Endodermal cell (in vitro differentiated cells): ENCODE data around the gene RNASE1. TPM values are rescaled to one million over a fixed set of nuclear protein-coding genes. Genes with fewer than 3 reads are reported as not detected.

Experiments used
- DNase-seq: peaks from one replicate; pipeline ENCODE4 v3.0.0-alpha.2; 2017
- H3K27ac ChIP-seq: 2 replicates; pipeline ENCODE4 v1.5.1; 2013; ENCODE audit warnings: mild to moderate bottlenecking, low read depth, low read length, moderate library complexity
- H3K27me3 ChIP-seq: 2 replicates; pipeline ENCODE4 v1.6.1; 2013; ENCODE audit warnings: mild to moderate bottlenecking, low read length, moderate library complexity; ENCODE audit not compliant: insufficient read depth, control insufficient read depth, poor library complexity, severe bottlenecking
- H3K36me3 ChIP-seq: 2 replicates; pipeline ENCODE4 v1.7.0; 2013; ENCODE audit warnings: mild to moderate bottlenecking, low read length, moderate library complexity; ENCODE audit not compliant: control insufficient read depth, insufficient read depth
- H3K4me1 ChIP-seq: one replicate; pipeline ENCODE4 v1.7.0; 2013; ENCODE audit warnings: low read length; ENCODE audit not compliant: control insufficient read depth, insufficient read depth
- H3K4me3 ChIP-seq: 2 replicates; pipeline ENCODE4 v1.5.1; 2013; ENCODE audit warnings: mild to moderate bottlenecking, low read length, moderate library complexity
- H3K9ac ChIP-seq: 2 replicates; pipeline ENCODE4 v1.6.1; 2013; ENCODE audit warnings: mild to moderate bottlenecking, low read length, moderate library complexity; ENCODE audit not compliant: poor library complexity, severe bottlenecking; ENCODE audit errors: extremely low read depth
- H3K9me3 ChIP-seq: 2 replicates; pipeline ENCODE4 v1.6.1; 2013; ENCODE audit warnings: mild to moderate bottlenecking, low read length, moderate library complexity; ENCODE audit not compliant: control insufficient read depth
- H3K27ac Mint-ChIP-seq: 2 replicates; pipeline ENCODE4 v1.8.0; 2020; ENCODE audit warnings: mixed read lengths
- H3K27me3 Mint-ChIP-seq: 2 replicates; pipeline ENCODE4 v1.8.0; 2021; ENCODE audit warnings: mild to moderate bottlenecking, mixed read lengths; ENCODE audit not compliant: insufficient read depth
- H3K36me3 Mint-ChIP-seq: 2 replicates; pipeline ENCODE4 v1.8.0; 2020; ENCODE audit warnings: low read depth, mixed read lengths
- H3K4me1 Mint-ChIP-seq: 2 replicates; pipeline ENCODE4 v1.8.0; 2020; ENCODE audit warnings: mixed read lengths
- H3K4me3 Mint-ChIP-seq: 2 replicates; pipeline ENCODE4 v1.8.0; 2020; ENCODE audit warnings: mild to moderate bottlenecking, moderate library complexity, mixed read lengths
- H3K9me3 Mint-ChIP-seq: 2 replicates; pipeline ENCODE4 v1.8.0; 2020; ENCODE audit warnings: mild to moderate bottlenecking, mixed read lengths
- CTCF ChIP-seq: fragments of 200-600 bp; sonication (generic); conservative IDR thresholded peaks from 2 replicates; pipeline ENCODE4 v1.5.0; 2021; ENCODE audit warnings: antibody characterized with exemption, mild to moderate bottlenecking
- WGBS, 2 experiments: methylation state at CpG; one replicate each; pipeline versions ENCODE4 v1.1.5 to v1.1.7; 2013; ENCODE audit warnings: missing lambda C conversion rate in 2 of 2, mixed read lengths in 1 of 2; ENCODE audit not compliant: insufficient coverage in 1 of 2, insufficient read length in 1 of 2; 5-methylcytosine and 5-hydroxymethylcytosine counted together
- total RNA-seq, 2 donors: library from RNA; stranded (reverse); fragmentation: NEBNext Ultra II Directional in 1 of 2; extraction: Animal tissue kit (Norgen Biotek cat#: 25700) in 1 of 2; gene quantifications; 2 replicates in 1 of 2; 3 replicates in 1 of 2; pipeline ENCODE4 v1.2.1, GENCODE V29; 2021

Gene RNASE1
- total RNA-seq, 2 donors from 2014 or later, result 9.9 to 10.7 TPM

- Mint-ChIP-seq H3K9me3 (no peaks in the 10 kb centered on the region), H3K4me1 (peaks cover 56% of the 10 kb centered on the region), H3K27ac (peak overlapping the region; percentile 62), H3K36me3 (no peaks in the 10 kb centered on the region), H3K27me3 (no peaks in the 10 kb centered on the region), H3K4me3 (peak overlapping the region; percentile 6)
- Histone ChIP-seq H3K4me1 (peaks cover 18% of the 10 kb centered on the region), H3K36me3 (no peaks in the 10 kb centered on the region), H3K9me3 (no peaks in the 10 kb centered on the region), H3K27me3 (no peaks in the 10 kb centered on the region), H3K9ac (no peak overlapping the region), H3K27ac (no peak overlapping the region), H3K4me3 (no peak overlapping the region)
- no peak for TF ChIP-seq CTCF
- WGBS, 2 experiments, result 85 to 91% methylated on average over 11 to 13 of the region's 13 CpGs
- no peak for DNase-seq
Measured at GRCh38 chr14:20790464-20791116, 12.1 kb downstream of the RNASE1 start.

- no peak overlapping the region for H3K27ac Mint-ChIP-seq
- DNase-seq, result no peak
- no peak for TF ChIP-seq CTCF
Measured at GRCh38 chr14:20789230-20789813, 13.3 kb downstream of the RNASE1 start.

DNA sequence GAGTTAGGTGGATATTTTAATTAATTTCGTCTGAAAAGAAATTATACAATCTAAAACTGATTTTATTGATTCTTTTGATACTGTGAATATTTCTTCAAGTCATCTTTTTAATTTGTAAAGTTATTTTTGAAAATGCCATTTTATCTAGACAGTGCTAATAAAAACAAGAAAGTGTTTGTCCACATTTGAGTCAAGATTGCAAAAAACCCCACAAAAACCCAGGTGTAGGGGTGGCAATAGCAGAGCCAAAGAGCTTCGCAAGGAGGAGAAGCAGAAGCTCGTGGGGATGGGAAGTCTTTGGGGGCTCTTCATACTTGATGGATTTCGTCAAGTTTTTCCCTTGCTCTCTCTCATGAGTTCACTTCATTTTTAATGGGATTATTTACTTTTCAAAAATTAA is 15.6 kb downstream of the RNASE1 start:
- Histone ChIP-seq H3K27ac (no peak overlapping the region), H3K4me1 (peaks cover 12% of the 10 kb centered on the region), H3K9ac (no peak overlapping the region), H3K9me3 (no peaks in the 10 kb centered on the region), H3K36me3 (no peaks in the 10 kb centered on the region), H3K27me3 (no peaks in the 10 kb centered on the region), H3K4me3 (no peak overlapping the region)
- WGBS, 2 experiments, result 93 to 100% methylated on average over 2 to 3 of the region's 4 CpGs
- no peak for DNase-seq
- Mint-ChIP-seq H3K27me3 (no peaks in the 10 kb centered on the region), H3K27ac (no peak overlapping the region), H3K4me3 (no peak overlapping the region), H3K4me1 (peaks cover 44% of the 10 kb centered on the region), H3K36me3 (no peaks in the 10 kb centered on the region), H3K9me3 (no peaks in the 10 kb centered on the region)
- no peak for TF ChIP-seq CTCF

More at GRCh38 chr14:20789230-20789813, 13.3 kb downstream of the RNASE1 start:
- Histone ChIP-seq H3K4me3 (no peak overlapping the region), H3K9ac (no peak overlapping the region), H3K9me3 (no peaks in the 10 kb centered on the region), H3K27ac (no peak overlapping the region), H3K36me3 (no peaks in the 10 kb centered on the region), H3K4me1 (peaks cover 18% of the 10 kb centered on the region), H3K27me3 (no peaks in the 10 kb centered on the region)
- WGBS, 2 experiments, result 80 to 86% methylated on average over 1 to 2 of the region's 3 CpGs
- H3K4me1 Mint-ChIP-seq, result peaks cover 50% of the 10 kb centered on the region
- no peaks in the 10 kb centered on the region for H3K27me3 Mint-ChIP-seq
- H3K4me3 Mint-ChIP-seq, result no peak overlapping the region
- no peaks in the 10 kb centered on the region for H3K36me3 Mint-ChIP-seq
- H3K9me3 Mint-ChIP-seq, result no peaks in the 10 kb centered on the region
